GM06990 (cell line): ENCODE measurements around the gene FHOD3.
"Not testable (repeated sequence)": the region's sequence is repeated elsewhere in the genome, so short reads cannot be mapped to it uniquely, and the experiment has no call there.

Experiments used
- DNase-seq: peaks from one replicate; pipeline ENCODE4 v3.0.0-alpha.2; 2011; ENCODE audit not compliant: insufficient read length; ENCODE audit errors: extremely low read depth
- H3K27me3 ChIP-seq: replicated peaks from 2 replicates; pipeline ENCODE4 v1.6.0; 2011; ENCODE audit warnings: low read length; ENCODE audit not compliant: control insufficient read depth, insufficient read depth
- H3K36me3 ChIP-seq: 2 replicates; pipeline ENCODE4 v1.5.1; 2011; ENCODE audit warnings: low read length; ENCODE audit not compliant: control insufficient read depth, insufficient read depth
- H3K4me3 ChIP-seq: replicated peaks from 2 replicates; pipeline ENCODE4 v1.5.1; 2011; ENCODE audit warnings: low read depth, mild to moderate bottlenecking, control low read depth, low read length
- TF ChIP-seq, protein P1 (sequence below): IDR thresholded peaks from 2 replicates; pipeline ENCODE4 v1.5.1; 2011; ENCODE audit warnings: low read length, control low read depth, mild to moderate bottlenecking, inconsistent platforms; ENCODE audit not compliant: insufficient read depth, poor library complexity, severe bottlenecking

Gene FHOD3

DNA sequence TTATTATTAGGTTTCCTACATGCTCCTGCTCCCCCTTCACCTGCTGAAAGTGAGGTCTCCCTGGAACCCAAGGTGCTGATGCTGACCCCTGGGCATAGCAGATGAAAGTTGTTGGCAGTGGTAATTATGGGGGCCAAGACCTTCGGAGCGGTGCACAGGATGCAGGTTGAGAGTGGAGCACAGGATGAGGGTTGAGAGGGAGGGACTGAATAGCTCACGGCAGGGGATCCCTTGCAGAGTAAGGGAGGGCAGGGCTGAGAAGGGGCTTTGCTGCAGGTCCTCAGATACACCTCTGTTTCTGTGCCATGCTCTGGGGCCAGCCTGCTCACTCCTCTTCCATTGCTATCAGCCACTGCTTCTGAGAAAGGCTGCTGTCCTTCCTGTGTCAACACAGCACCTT is 163.3 kb downstream of the FHOD3 start:
- Histone ChIP-seq H3K27me3 (no peaks in the 10 kb centered on the region), H3K4me3 (no peak overlapping the region), H3K36me3 (no peaks in the 10 kb centered on the region)
- DNase-seq, result no peak
- TF ChIP-seq, protein P1, sequence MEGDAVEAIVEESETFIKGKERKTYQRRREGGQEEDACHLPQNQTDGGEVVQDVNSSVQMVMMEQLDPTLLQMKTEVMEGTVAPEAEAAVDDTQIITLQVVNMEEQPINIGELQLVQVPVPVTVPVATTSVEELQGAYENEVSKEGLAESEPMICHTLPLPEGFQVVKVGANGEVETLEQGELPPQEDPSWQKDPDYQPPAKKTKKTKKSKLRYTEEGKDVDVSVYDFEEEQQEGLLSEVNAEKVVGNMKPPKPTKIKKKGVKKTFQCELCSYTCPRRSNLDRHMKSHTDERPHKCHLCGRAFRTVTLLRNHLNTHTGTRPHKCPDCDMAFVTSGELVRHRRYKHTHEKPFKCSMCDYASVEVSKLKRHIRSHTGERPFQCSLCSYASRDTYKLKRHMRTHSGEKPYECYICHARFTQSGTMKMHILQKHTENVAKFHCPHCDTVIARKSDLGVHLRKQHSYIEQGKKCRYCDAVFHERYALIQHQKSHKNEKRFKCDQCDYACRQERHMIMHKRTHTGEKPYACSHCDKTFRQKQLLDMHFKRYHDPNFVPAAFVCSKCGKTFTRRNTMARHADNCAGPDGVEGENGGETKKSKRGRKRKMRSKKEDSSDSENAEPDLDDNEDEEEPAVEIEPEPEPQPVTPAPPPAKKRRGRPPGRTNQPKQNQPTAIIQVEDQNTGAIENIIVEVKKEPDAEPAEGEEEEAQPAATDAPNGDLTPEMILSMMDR, result no peak

DNA sequence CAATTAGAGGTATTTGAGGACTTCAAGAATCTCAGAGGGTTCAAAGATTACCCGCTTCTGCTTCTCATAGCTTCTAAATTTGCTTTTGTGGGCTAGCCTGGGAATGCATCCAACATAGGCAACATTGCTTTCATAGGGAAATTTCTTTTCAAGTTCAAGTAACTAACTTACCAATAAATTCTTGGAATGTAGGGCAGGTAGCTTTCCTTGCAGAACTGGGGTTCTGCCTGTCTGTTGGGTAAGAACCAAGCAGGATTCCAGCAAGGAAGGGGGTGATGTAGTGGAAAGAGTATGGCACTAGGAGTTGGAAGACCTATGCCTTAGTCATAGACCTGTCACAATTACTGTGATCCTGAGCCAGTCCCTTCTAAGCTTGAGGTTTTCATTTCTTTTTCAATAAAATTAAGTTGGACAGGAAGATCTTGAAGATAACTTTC is 164.1 kb downstream of the FHOD3 start:
- TF ChIP-seq, protein P1, result no peak
- Histone ChIP-seq H3K27me3 (no peaks in the 10 kb centered on the region), H3K4me3 (no peak overlapping the region), H3K36me3 (no peaks in the 10 kb centered on the region)
- DNase-seq, result no peak

DNA sequence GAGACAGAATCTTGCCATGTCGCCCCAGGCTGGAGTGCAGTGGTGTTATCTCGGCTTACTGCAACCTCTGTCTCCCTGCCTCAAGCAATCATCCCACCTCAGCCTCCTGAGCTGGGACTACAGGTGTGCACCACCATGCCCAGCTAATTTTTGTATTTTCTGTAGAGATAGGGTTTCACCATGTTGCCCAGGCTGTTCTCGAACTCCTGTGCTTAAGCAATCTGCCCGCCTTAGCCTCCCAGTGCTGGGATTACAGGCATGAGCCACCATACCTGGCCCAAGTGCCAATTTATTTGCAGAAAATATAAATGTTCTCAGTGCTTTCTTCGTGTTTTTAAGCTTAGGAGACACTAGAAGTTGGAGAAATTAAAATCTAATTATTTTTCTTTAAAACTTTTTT is 166.0 kb downstream of the FHOD3 start:
- DNase-seq, H3K4me3 ChIP-seq, H3K36me3 ChIP-seq, H3K27me3 ChIP-seq: not testable (repeated sequence)

DNA sequence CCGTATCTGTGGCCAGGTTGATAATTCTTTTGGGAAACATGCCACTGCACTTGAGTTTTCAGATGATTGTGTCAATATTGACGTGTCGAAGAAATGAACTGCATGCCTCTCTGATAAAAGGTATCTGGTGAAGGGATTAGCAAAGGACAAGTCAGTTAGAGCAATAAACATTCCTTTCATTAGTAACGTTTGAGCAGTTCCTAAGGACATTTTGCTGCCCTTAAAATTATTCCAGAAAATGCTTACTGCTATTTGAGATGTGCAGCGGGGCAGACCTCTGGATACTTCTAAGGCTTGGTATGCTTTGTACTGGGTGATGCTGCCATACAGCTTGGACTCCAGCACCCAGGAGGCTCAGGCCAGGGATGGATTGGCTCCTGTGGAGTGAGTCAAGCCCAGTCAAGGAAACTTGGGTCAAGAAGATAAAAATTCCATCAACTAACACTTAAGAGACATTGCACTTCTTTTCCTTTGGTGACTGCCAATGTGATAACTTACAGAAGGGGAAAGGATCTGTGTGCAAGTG is 166.7 kb downstream of the FHOD3 start:
- DNase-seq, result no peak
- no peaks in the 10 kb centered on the region for H3K36me3 ChIP-seq
- TF ChIP-seq, protein P1, result no peak
- H3K4me3 ChIP-seq, result no peak overlapping the region
- H3K27me3 ChIP-seq, result no peaks in the 10 kb centered on the region

DNA sequence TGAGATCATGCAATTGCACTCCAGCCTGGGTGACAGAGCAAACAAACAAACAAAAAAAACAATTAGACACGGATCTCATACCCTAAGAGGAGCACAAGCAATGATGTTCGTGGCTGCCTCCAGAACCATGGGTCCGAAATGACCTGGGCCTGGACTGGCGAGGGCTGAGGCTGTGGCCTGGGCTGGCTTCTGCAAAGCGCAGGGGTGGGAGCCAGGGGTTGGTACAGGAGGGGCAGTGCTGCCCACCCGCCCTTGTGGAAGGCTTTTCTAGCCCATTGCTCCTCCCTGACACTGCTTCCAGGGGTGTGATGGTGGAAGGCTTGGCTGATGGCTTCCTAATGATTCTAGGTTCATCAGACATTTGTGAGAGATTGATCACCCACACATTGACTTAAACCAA is 167.8 kb downstream of the FHOD3 start:
- Histone ChIP-seq H3K4me3 (no peak overlapping the region), H3K27me3 (no peaks in the 10 kb centered on the region), H3K36me3 (no peaks in the 10 kb centered on the region)
- TF ChIP-seq, protein P1, result no peak
- DNase-seq, result no peak

DNA sequence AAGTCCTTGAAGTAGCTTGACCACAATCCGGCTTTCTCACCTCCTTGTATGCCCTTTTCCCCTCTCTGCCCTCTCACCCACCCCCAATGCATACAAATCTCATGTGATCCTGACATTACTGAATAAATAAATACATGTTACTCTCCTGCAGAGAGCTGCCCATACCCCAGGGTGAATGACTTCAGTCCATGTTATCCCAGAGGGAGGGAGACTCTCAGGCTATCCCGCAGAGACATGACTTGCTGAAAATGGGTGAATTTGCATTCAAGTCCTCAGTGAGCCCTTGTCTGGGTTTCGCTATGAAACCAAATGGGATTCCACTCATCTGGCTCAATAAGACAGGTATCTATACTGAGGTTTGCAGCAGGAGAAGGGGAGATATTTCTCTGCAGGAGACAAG is 168.5 kb downstream of the FHOD3 start:
- DNase-seq, result no peak
- Histone ChIP-seq H3K4me3 (no peak overlapping the region), H3K27me3 (no peaks in the 10 kb centered on the region), H3K36me3 (no peaks in the 10 kb centered on the region)
- TF ChIP-seq, protein P1, result no peak
